GM12872 (cell line): ENCODE data around the gene NCF2.

ENCODE experiments used
- CTCF ChIP-seq: IDR thresholded peaks from 3 replicates; pipeline ENCODE4 v1.5.1; 2011; ENCODE audit warnings: low read depth, mild to moderate bottlenecking, low read length, moderate library complexity; ENCODE audit not compliant: insufficient read depth

Gene NCF2

GRCh38 chr1:183598386-183598785 lies 8.1 kb upstream of the NCF2 start:
- no peak for TF ChIP-seq CTCF

- TF ChIP-seq CTCF: no peak
Observed at GRCh38 chr1:183597656-183598347, 7.5 kb upstream of the NCF2 start.

- TF ChIP-seq CTCF: no peak
Observed at GRCh38 chr1:183596500-183596899, 6.2 kb upstream of the NCF2 start.

GRCh38 chr1:183595537-183595936 lies 5.3 kb upstream of the NCF2 start:
- no peak for TF ChIP-seq CTCF

GRCh38 chr1:183593356-183593755 lies 3.1 kb upstream of the NCF2 start:
- no peak for TF ChIP-seq CTCF

- no peak for TF ChIP-seq CTCF
Observed at GRCh38 chr1:183592733-183593132, 2.5 kb upstream of the NCF2 start.

GRCh38 chr1:183589874-183590243 lies 400 bp downstream of the NCF2 start:
- no peak for TF ChIP-seq CTCF

GRCh38 chr1:183589384-183589783 lies 875 bp downstream of the NCF2 start:
- no peak for TF ChIP-seq CTCF
